Activated CD4-positive, alpha-beta T cell treated with anti-CD3 and anti-CD28 coated beads, Interleukin-2, amount 50 U/mL, for 24 hours (primary cell): ENCODE measurements around the gene KCNG2.

Source experiments
- DNase-seq, 2 donors: peaks; one replicate each; pipeline ENCODE4 v3.0.0-alpha.2; 2020; ENCODE audit warnings: low read depth in 1 of 2, low spot score in 1 of 2

KCNG2 gene

DNA sequence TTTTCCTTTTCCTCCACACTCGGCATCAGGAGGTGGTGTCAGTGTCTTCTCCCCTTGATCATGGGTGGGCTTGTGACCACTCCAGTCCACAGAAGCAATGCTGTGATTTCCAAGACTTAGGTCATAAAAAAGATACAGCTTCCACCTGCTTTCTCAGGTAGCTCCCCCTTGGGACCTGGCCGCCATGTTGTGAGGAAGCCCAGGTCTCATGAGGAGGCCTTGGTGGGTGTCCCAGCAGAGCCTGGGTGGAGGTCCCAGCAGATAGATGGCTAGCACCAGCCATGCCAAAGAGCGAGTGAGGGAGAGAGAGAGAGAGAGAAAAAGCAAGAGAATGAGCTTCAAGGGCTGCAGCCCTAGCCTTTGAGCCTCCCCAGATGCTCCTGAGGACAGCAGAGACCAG is 137.8 kb downstream of the KCNG2 start:
- DNase-seq, result no peak

DNA sequence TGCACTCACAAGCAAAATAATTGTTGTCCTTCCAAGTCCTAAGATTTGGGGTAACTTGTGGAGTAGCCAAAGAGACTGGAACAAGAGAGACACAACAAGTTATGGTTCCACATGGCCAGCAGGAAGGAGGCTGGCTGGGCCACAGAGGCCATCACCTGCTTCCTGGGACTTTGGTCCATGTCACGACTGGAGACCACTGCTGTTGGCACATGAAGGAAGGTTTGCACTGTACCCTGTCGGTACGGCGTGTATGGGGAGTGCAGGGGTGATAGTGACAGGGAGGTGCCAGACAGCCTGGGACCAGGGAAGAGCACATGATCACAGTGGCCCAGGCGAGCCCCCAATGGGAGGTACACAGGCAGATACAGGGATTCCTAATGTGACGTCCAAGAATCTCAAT is 138.2 kb downstream of the KCNG2 start:
- no peak for DNase-seq

DNA sequence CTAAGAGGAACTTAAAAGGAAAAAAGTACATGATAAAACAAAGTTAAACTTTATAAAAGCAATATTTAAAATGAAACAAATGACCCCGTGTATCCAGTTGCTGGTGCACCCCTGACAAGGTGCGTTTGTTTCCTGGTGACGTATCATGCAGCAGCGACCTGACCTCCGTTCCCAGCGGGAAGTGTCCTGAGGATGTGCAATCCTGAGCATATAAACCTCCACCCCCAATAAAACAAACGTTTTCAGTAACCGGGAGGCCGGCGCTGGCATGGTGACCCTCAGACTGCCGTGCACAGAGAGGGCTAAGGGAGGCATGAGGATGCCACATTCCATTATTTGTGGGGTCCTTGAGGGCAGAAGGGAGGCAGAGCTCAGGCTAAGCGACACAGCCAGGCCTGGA is 138.9 kb downstream of the KCNG2 start:
- DNase-seq, result no peak

DNA sequence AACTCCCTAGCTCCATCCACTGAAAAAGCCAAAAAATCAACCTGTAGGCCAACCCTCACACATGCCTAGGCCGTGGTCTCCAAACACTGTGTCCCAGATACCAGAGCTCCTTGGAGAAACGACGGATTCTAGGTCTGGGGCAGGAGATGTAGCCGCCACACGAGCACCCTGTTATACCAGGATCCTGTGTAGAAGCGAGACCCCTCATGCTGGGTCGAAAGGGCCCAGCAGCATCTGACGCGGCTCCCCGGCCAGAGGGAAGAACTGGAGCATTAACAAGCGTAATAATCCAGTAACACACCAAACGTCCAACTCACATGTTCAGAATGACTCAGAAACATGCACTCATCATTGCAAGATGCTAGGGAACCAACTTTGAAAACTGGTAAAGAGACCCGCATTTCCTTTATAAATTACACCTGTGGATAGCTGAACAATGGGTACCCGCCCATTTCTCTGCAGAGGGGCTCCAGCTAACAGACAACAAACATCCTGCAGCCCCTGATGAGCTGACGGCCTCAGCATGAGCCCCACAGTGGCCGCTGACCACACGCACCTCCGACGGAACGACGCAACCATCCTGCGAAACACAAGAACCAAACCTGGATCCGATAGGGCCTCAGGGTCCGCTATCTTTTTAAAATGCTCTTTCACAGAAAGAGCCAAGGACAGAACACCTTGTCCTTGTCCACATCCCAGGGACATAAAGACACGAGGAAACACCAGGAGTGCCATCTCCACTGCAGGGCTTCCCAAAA is 139.5 kb downstream of the KCNG2 start:
- no peak for DNase-seq

DNA sequence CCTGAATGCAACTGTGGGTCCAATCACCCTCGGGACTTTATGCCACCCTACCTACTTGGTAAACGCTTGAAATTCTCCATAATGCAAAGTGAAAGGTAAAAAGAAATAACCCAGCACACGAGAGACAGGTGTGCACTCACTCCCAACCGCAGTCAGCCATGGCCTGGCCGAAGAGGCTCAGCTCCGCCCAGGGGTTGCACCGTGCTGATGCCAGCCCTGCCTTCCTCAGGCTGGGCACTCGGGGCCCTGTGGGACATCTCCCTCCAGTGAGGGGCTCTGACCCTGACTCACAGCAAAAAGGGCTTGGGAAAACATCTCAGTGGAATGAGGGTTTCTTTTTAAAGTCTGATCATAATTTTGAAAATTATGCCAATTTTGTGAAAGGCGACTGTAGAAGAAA is 140.5 kb downstream of the KCNG2 start:
- no peak for DNase-seq

DNA sequence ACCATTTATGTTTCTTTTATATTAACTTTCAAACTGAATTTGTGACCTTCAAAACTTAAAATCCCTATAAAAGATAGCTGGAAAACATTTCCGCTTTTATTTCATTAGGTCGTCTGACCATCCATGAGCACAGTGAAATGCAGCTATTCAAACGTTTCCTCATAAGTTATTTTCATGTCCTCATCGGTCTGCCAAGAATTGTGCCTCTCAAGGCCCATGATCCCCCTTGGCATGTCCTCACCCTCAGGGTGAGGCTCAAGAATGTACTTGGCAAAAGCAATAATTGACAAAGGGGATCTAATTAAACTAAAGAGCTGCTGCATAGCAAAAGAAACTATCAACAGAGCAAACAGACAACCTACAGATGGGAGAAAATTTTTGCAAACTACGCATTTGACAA is 141.4 kb downstream of the KCNG2 start:
- DNase-seq, result no peak

DNA sequence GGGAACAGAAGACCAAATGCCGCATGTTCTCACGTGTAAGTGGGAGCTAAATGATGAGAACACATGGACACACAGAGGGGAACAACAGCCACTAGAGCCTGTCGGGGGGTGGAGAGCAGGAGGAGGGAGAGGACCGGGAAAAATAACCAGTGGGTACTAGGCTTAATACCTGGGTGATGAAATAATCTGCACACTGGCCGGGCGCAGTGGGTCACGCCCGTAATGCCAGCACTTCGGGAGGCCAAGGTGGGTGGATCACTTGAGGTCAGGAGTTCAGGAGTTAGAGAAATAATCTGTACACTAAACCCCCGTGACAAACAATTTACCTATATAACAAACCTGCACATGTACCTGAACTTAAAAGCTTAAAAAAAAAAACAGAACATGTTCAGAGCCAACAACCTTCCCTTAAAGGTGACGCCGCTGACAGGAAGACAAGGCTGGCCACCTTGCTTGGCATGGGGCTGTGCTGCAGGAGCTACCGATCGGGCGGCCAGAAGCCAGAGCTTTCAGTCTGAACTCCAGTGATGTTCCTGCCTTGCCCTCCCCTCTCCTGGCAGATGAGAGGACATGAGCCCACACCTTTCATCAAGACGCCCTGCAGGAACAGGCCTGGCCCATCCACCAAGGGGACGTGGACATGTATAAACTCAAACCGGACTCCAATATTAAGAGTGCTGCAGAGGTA is 142.5 kb downstream of the KCNG2 start:
- DNase-seq, result no peak

DNA sequence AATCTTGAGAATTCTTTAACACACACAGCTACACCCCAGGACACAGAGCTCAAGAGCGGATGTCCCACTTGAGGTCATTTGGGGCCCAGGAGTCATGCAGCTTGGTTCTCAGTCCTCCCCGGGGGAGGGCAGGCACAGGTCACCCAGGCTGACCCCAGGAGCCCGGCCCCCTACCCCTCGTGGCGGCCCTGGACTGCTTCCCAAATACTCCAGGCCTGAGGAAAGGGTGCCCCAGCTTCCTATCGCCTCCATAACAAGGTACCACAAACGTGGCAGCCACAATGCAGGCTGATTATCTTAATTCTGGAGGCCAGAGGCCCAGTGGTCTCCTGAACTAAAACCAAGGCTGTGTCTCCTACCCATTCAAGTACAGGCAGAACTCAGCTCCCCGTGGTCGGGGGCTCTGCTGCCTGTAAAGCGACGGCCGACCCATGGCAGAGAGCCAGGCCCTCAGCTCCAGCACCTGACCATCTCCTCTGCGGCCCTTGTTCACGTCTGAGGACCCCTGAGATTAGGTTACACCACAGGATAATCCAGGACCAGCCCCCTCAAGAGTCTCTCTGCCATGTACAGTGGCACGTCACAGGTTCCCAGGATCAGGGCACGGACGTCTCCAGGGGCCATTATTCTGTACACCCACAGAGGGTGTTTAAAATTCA is 143.2 kb downstream of the KCNG2 start:
- DNase-seq, result no peak

DNA sequence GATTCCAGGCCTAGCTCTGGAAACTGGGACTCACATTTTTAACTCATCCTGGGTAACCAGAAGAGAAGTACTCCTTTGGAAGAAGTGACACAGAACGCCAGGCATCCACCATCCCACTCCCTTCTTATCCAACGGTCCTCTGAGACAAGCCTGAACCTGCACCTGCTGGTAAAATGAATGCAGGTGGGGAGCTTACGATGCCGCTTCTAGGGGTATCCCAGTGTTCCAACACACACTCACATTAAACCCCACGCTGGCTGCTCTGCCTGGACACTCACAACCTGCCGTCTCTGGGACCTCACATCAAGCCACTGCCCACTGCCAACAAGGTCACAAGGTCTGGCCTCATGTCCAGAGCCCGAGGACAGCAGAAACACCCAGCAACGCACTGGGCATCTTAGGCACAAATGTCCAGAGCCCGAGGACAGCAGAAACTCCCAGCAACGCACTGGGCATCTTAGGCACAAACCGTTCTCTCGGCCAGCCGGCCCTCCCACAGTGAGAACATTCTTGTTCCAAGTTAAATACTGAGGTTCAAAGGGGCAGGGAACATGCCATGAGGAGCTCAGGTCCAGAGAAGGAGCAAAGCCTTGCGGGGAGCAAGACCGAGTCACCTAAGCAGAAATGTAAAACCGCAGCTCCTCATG is 143.9 kb downstream of the KCNG2 start:
- DNase-seq, result no peak

DNA sequence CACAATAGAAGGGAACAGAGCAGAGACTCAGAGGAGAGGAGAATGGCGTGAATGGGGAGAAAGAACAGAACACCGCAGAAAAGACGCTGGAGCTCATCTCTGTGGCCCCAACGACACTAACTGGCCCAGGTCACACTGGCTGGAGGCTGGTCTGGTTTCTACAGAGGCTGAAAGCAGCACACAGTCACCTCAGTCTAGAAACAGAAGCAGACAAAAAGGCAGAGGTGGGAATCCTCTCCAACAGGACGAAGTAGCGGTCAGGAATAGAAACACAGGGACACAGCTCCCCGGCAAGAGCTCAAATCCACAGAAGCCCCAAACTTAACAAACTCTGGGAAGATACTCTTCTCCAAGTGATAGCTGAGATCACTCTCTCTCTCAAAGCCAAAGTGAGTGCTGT is 144.5 kb downstream of the KCNG2 start:
- DNase-seq, result no peak

DNA sequence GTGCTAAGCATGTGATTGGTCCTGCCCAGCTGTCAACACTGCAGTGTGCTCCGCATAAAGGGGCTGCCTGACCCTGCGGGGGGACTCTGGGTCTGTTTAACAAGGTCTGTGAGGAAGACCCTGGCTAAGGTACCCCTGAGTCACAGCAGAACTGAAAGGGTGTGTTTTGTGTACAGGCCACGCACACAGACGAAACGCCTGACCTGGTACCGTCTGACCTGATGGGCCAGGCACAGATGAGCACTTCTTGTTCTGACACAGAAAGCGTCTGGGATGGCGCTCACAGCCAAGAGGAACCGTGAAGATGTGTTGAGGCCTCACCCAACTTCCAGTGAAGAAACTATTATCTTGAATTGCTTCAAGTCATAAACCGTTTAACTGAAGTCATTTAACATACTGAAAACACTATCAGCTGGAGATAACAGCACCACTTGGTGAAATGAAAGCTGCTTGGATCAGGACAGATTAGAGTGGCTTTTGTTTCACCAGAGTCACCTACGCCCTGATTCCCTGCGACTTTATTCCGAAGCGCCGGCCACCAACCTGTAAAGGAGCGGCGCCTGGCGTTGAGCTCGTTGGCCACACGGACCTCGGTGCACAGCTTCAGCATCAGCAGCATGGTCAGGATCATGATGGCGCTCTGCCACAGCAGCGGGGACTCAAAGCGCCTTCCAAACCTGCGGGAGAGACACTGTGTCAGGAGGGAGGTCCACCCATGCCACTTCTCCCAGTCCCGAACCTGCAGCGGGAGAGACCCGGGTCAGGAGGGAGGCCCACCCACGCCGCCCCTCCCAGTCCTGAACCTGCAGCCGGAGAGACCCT is 145.3 kb downstream of the KCNG2 start:
- DNase-seq, result no peak

DNA sequence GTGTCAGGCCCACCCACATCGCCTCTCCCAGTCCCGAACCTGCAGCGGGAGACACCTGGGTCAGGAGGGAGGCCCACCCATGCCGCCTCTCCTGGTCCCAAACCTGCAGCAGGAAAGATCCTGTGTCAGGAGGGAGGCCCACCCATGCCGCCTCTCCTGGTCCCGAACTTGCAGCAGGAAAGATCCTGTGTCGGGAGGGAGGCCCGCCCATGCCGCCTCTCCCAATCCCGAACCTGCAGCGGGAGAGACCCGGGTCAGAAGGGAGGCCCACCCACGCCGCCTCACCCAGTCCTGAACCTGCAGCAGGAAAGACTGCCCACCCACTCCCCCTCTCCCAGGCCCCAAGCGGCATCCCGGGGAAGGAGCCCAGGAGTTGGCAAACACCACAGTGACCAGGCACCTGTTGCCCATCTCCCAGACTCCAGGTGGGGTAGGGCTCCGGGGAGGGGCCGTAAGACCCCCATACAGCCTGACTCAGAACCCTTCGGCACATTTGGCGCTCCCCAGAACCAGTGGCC is 145.9 kb downstream of the KCNG2 start:
- no peak for DNase-seq

DNA sequence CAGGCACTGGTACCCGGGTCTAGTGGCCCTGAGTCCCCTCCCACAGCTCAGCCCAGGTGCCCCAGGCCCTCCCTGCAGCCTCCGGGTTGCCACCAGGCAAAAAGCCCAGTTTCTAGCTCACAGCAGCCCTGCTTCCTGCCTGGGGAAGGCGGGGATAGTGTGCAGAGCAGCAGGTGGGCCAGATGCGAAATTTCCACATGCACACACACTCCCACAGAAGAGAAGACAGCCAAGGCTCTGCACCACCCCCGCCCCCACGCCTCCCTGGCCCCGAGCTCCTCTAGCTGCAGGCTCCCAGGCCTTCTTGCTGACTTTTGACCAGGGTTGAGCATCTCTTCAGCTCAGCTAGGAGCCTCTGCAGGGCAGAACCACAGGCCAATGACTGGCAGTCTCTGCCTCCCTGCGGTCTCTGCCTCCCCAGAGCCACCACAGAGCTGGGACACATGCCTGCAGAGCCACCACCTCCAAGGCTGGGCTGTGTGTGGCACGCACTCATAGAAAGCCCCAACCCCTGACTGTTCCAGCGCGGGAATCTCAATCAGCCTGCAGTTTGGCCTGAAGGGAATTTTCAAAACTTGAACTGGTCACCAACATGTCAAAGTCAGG is 146.5 kb downstream of the KCNG2 start:
- DNase-seq, result no peak

DNA sequence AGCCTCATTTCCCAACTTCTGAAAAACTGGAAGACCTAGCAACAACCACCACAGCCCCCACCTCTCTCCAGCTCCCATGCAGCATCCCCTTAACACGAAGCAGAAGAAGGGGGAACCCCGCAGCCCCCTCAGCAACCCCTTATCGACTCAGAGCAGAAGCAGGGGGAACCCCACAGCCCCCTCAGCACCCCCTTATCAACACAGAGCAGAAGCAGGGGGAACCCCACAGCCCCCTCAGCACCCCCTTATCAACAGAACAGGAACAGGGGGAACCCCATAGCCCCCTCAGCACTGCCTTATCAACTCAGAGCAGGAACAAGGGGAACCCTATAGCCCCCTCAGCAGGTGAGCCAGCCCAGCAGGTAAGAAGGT is 147.0 kb downstream of the KCNG2 start:
- DNase-seq, result no peak

DNA sequence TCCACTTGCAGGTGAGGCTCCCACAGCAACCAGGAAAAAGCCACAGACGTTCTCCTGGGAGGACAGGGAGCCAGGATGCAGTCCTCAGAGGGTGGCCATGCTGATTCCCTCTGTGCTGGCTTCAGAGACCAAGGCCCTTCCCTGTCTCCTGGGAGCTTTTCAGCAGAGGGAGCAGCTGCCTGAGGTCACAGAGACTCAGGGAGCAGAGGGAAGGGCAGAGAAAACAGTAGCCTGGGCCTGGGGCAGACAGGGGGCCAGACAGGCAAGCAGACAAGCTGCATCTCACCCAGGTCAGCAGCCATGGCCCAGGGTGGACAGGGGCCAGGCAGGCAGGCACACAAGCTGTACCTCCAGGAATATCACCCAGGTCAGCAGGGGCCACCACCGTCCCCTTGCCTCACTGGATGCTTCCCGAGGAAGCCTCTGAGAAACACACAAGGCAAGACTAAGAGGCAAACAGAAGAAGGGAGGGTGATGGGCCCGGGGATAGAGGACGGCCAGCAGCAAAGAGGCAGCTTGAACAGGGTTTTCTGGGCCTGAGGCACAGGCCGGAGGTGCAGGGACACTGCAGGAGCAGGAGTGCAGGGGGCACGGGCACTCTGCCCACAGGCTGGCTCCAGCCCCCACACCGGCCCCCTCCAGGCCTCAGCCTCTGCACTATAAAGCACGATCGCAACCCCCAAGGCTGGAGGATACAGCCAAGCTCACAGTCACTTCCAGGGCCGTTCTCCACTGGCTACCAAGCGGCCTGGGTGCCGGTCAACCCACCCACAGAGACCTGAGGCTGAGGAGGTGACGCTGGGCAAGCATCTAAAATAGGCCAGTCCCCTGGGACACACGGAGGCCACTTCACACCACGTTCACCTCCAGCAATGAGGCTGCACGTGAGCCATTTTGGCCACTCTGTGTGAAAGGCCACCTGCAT is 147.6 kb downstream of the KCNG2 start:
- no peak for DNase-seq

DNA sequence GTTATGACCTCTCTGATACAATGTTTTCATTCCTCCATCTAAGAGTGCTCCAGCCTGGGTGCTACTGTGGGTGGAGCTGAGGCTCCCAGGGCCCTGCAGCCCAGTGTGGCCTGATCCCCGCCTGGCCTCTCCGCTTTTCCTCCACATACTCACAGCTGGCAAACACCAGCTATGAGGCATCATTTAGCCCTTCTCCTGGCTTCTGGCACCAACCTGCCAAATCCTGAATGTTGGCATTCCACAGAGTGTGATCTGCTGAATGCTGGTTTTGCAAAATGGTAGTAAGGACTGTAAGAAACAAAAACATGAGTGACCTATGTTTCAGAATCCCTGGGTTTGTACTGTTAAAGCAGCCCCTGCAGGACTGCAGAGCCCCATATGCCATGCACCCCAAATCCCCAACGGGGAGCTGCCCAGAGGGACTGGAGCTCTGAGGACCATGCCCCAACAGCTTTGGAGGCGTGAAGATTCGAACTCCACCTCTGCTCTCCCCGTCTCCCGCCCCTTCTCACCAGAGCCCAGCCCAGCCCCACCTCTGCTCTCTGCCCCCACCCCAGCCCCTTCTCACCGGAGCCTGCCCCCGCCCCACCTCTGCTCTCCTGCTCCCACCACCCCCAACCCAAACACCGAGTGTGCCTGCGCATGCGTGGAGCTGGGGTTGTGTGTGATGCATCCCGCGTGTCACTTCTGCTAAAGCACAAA is 149.5 kb downstream of the KCNG2 start:
- no peak for DNase-seq

DNA sequence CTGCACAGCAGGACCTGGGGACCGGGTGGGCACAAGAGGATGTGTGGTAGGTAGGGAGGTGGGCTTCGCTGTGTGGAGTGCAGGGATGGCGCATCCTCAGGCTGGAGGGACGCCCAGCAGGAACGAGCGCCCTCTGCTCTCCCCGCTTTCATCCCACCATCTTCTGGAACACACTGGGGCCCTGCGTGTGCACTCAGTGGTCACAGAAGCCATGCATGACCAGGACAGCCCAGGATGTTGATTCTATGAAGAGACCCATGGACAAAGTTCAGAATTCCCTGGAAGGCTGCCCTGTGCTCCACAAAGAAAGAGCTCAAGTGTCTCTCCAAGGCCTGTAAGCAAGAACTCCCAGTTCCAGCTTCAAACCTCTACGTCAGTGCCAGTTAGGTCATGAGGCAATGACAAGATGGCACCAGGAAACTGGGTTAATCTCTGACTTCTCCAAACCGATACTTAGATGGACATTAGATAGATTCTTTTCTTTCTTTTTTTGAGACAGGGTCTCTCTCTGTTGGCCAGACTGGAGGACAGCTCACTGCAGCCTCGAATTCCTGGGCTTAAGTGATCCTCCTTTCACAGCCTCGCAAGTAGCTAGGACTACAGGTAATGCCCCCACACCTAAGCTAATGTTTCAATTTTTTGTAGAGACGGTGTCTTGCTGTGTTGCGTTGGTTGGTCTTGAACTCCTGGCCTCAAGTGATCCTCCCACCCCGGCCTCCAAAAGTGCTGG is 150.3 kb downstream of the KCNG2 start:
- no peak for DNase-seq
